Central memory CD4-positive, alpha-beta T cell (primary cell): ENCODE data around the gene ALS2.
"Not testable (repeated sequence)": the region's sequence is repeated elsewhere in the genome, so short reads cannot be mapped to it uniquely, and the experiment has no call there.

ENCODE experiments used
- DNase-seq: peaks from one replicate; pipeline ENCODE4 v3.0.0; 2022

ALS2 gene

DNA sequence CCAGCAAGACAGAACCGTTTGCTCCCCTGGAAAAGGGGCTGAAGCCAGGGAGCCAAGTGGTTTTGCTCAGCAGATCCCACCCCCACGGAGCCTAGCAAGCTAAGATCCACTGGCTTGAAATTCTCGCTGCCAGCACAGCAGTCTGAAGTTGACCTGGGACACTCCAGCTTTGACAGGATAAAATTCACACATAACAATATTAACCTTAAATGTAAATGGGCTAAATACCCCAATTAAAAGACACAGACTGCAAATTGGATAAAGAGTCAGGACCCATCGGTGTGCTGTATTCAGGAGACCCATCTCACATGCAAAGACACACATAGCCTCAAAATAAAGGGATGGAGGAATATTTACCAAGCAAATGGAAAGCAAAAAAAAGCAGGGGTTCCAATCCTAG lies 109.5 kb downstream of the ALS2 start:
- DNase-seq, result not testable (repeated sequence)

DNA sequence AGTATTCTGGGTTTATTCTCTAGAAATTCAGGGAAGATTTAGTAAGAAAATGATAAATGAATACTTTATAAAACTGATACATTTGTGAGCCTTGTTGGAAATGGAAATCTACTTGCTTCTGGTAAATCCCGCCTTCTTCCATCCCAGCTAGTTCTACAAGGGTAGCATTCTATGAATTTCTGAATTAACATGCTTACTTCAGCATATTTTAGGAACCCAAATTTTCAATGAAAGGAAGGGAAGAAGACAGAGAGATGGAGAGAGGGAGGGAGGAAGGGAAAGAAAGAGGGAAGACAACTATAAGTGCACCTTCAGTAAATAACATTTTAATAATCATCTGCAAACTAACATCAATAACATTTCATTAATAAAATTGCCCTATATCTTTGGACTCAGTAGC lies 110.9 kb downstream of the ALS2 start:
- DNase-seq, result no peak

GRCh38 chr2:201668402-201668910 lies 112.3 kb downstream of the ALS2 start:
- no peak for DNase-seq

GRCh38 chr2:201664334-201664733 lies 116.4 kb downstream of the ALS2 start:
- no peak for DNase-seq

- DNase-seq, result no peak
Observed at GRCh38 chr2:201661366-201661765, 119.4 kb downstream of the ALS2 start.

GRCh38 chr2:201660293-201660895 lies 120.3 kb downstream of the ALS2 start:
- no peak for DNase-seq

DNA sequence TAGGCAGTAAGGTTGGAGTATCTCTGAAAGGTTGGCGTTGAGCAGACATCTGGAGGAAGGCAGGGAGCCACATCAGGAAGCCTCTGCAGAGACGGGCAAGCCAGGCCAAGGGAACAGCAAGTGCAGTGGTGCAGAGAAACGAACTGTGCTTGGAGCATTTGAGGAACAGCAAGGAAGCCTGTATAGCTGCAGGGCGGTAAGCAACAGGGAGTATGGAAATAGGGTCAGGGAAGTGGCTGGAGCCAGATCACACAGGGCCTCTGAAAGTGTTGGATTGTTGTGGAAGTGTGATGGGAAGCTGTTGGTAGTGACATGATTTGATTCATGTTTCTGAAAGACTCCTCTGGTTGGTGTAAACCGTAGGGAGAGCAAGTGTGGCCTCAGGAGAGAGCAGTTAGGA lies 124.0 kb downstream of the ALS2 start:
- DNase-seq, result no peak

- no peak for DNase-seq
Observed at GRCh38 chr2:201656102-201656501, 124.6 kb downstream of the ALS2 start.

- DNase-seq, result no peak
Observed at GRCh38 chr2:201654616-201655384, 125.9 kb downstream of the ALS2 start.

DNA sequence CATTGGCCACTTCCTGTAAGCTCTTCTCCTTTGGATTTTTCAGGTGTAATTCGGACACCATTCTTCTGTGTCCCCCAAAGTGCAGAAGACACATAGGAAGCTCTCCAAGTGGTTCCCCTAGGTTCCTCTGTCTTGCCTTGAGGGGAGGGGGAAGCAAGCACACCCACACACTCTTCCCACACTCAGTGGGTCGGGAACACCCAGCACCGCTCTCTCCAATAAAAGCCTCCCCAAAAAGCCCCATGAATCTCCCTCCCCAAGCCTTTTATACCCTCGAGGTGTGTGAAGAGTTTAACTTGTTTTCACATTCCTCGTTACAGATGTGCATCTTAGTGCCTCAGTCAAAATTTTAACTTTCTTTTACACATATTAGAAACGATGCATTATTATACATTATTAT lies 127.5 kb downstream of the ALS2 start:
- no peak for DNase-seq
